GM21737 (cell line): ENCODE data around the gene ZNF341.
"Not testable (repeated sequence)": the region's sequence is repeated elsewhere in the genome, so short reads cannot be mapped to it uniquely, and the experiment has no call there.

Experiments used
- ATAC-seq: cut with Tn5 transposase; IDR thresholded peaks from one replicate; pipeline ENCODE4 v1.9.1; 2021; ENCODE audit warnings: mild to moderate bottlenecking, moderate library complexity; ENCODE audit not compliant: unreplicated experiment

Gene ZNF341

GRCh38 chr20:33727806-33728205 lies 4.0 kb upstream of the ZNF341 start:
- ATAC-seq: no peak

GRCh38 chr20:33728463-33728862 lies 3.3 kb upstream of the ZNF341 start:
- no peak for ATAC-seq

GRCh38 chr20:33729101-33729500 lies 2.7 kb upstream of the ZNF341 start:
- ATAC-seq: no peak

- no peak for ATAC-seq
These were observed 677 bp upstream of the ZNF341 start for GRCh38 chr20:33730946-33731692.

- ATAC-seq: peak; percentile 31
These were observed 572 bp downstream of the ZNF341 start for GRCh38 chr20:33732166-33732970.

- no peak for ATAC-seq
These were observed 2.1 kb downstream of the ZNF341 start for GRCh38 chr20:33733654-33734576.

- ATAC-seq: no peak
These were observed 5.2 kb downstream of the ZNF341 start for GRCh38 chr20:33736962-33737361.

- ATAC-seq: no peak
These were observed 7.7 kb downstream of the ZNF341 start for GRCh38 chr20:33739493-33739892.

GRCh38 chr20:33740189-33740588 lies 8.4 kb downstream of the ZNF341 start:
- ATAC-seq: no peak

- ATAC-seq: no peak
These were observed 12.4 kb downstream of the ZNF341 start for GRCh38 chr20:33744181-33744580.

GRCh38 chr20:33744773-33745385 lies 13.1 kb downstream of the ZNF341 start:
- no peak for ATAC-seq

- no peak for ATAC-seq
These were observed 14.7 kb downstream of the ZNF341 start for GRCh38 chr20:33746325-33746998.

- no peak for ATAC-seq
These were observed 20.0 kb downstream of the ZNF341 start for GRCh38 chr20:33751775-33752174.

GRCh38 chr20:33753143-33753542 lies 21.3 kb downstream of the ZNF341 start:
- ATAC-seq: no peak

GRCh38 chr20:33753763-33754162 lies 22.0 kb downstream of the ZNF341 start:
- no peak for ATAC-seq

- ATAC-seq: not testable (repeated sequence)
These were observed 24.2 kb downstream of the ZNF341 start for GRCh38 chr20:33755936-33756490.

- ATAC-seq: no peak
These were observed 25.2 kb downstream of the ZNF341 start for GRCh38 chr20:33757046-33757445.

- ATAC-seq: no peak
These were observed 25.7 kb downstream of the ZNF341 start for GRCh38 chr20:33757458-33757857.

GRCh38 chr20:33761698-33762250 lies 30.0 kb downstream of the ZNF341 start:
- no peak for ATAC-seq

- ATAC-seq: no peak
These were observed 33.3 kb downstream of the ZNF341 start for GRCh38 chr20:33765099-33765498.
